ENCODE data around the gene TMEM208. TPM values are rescaled to one million over a fixed set of nuclear protein-coding genes. Genes with fewer than 3 reads are reported as not detected.
A peak's percentile ranks its signal among the peaks of the same experiment; 100 is the strongest.

Gene TMEM208
- total RNA-seq, 4 donors from 2014 or later = 28.0 to 47.6 (median 41.2) TPM

DNA sequence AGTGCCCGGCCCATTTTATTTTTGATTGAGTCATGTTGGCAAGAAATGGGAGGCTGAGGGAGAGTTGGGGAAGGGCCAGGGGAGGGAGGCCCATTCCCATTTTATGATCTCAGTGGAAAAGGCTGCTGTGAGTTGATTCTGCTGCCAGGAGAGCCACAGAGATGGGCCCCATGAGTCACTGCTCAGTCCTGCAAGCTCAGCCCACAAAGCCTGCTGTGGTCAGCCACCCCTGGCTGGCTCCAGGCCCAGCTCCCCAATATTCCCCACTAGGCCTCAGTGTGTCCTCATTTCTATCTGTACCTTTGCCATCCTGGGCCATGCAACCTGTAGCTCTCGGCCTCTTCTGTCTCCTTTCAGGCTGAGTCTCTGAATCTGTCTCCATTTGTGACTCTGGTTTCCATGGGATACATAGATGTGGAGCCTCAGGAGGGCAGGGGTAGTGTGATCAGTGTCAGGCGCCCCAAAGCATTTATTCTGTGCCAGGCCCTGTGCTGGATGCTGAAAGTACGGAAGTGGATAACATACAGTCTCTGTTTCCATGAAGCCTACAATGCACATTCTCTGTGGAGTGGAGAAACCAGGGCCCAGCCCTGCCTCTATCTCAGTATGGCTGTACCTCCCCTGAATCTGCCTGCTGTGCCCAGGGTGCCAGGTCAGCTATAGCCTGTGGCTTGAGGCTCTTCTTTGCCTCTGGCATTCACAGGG is 50.5 kb downstream of the TMEM208 start:
- H3K36me3 ChIP-seq = peaks cover 0 to 23% (median 0%) of the 10 kb centered on the region in 3 donors
- DNase-seq (ENCODE audit: low spot score in 2 of 2) = peak in 1 of 2 donors; percentile 28
- no peak overlapping the region for H3K4me3 ChIP-seq
- no peaks in the 10 kb centered on the region for H3K27me3 ChIP-seq
- WGBS, 2 donors = 64 to 74% methylated on average over 4 of the region's 4 CpGs
- TF ChIP-seq POLR2A (IDR thresholded peaks at IDR 0.05) = no peak
- no peak for TF ChIP-seq CTCF (IDR thresholded peaks at IDR 0.05)
- H3K27ac ChIP-seq = peak overlapping the region in 3 of 4 donors; percentile 78 to 93 (median 88)
- peaks cover 0 to 33% (median 20%) of the 10 kb centered on the region in 4 donors for H3K4me1 ChIP-seq
- H3K9me3 ChIP-seq = no peaks in the 10 kb centered on the region

- H3K27ac ChIP-seq = peak overlapping the region; percentile 74 to 93 (median 83)
- 34 to 42% methylated on average over 12 to 13 of the region's 13 CpGs for WGBS, 2 donors
- H3K4me3 ChIP-seq = peak overlapping the region; percentile 51 to 77 (median 66)
These were observed 51.3 kb downstream of the TMEM208 start for GRCh38 chr16:67277999-67278772.

More at GRCh38 chr16:67277999-67278772, 51.3 kb downstream of the TMEM208 start:
- peaks cover 0 to 33% (median 20%) of the 10 kb centered on the region in 4 donors for H3K4me1 ChIP-seq
- no peak for DNase-seq (ENCODE audit: low spot score in 2 of 2)
- no peaks in the 10 kb centered on the region for H3K27me3 ChIP-seq
- H3K36me3 ChIP-seq = peaks cover 0 to 26% (median 0%) of the 10 kb centered on the region in 3 donors
- no peaks in the 10 kb centered on the region for H3K9me3 ChIP-seq
- no peak for TF ChIP-seq EP300 (IDR thresholded peaks at IDR 0.05)
- TF ChIP-seq POLR2A (IDR thresholded peaks at IDR 0.05) = no peak
- TF ChIP-seq CTCF (IDR thresholded peaks at IDR 0.05) = no peak

Small RNAs within 50 kb of the gene (small RNA-seq; reads per million reads assigned to genes)
- 24.8 reads per million, percentile 93 among the genes with 10 or more reads in this experiment for gene MIR328

Other genes with a start within 250 kb of the TMEM208 start
- 10 to 100 TPM; 18.6 to 24.7 (median 21.2) TPM for gene CES4A, start 238.5 kb upstream of the TMEM208 start, total RNA-seq
- gene CBFB, start 198.0 kb upstream of the TMEM208 start, total RNA-seq = 10 to 100 TPM; 46.7 to 70.5 (median 59.9) TPM
- 10 to 100 TPM; 22.2 to 34.5 (median 28.1) TPM for gene PHAF1, start 117.2 kb upstream of the TMEM208 start, total RNA-seq
- 10 to 100 TPM in 3 of 4 donors, 1 to 10 TPM in 1; 9.3 to 23.1 (median 18.4) TPM for gene B3GNT9, start 76.1 kb upstream of the TMEM208 start, total RNA-seq
- 10 to 100 TPM; 26.0 to 46.5 (median 36.2) TPM for gene TRADD, start 67.2 kb upstream of the TMEM208 start, total RNA-seq
- 10 to 100 TPM; 17.7 to 58.5 (median 40.0) TPM for gene FBXL8, start 67.2 kb upstream of the TMEM208 start, total RNA-seq
- gene HSF4, start 62.4 kb upstream of the TMEM208 start, total RNA-seq = 100 to 1,000 TPM; 103 to 167 (median 153) TPM
- 10 to 100 TPM; 55.5 to 95.4 (median 76.6) TPM for gene NOL3, start 56.6 kb upstream of the TMEM208 start, total RNA-seq
- gene MATCAP1, start 43.2 kb upstream of the TMEM208 start, total RNA-seq = 10 to 100 TPM; 13.6 to 42.9 (median 18.9) TPM
- 1 to 10 TPM in 3 of 4 donors, under 1 TPM in 1; 0.66 to 3.9 (median 2.6) TPM for gene EXOC3L1, start 37.0 kb upstream of the TMEM208 start, total RNA-seq
- 100 to 1,000 TPM in 2 of 4 donors, 10 to 100 TPM in 2; 60.1 to 119 (median 99.8) TPM for gene E2F4, start 35.0 kb upstream of the TMEM208 start, total RNA-seq
- 10 to 100 TPM in 1 of 4 donors, 1 to 10 TPM in 3; 2.4 to 14.4 (median 4.4) TPM for gene ELMO3, start 28.0 kb upstream of the TMEM208 start, total RNA-seq
- gene FHOD1, start 20.4 kb downstream of the TMEM208 start, total RNA-seq = 10 to 100 TPM; 17.3 to 45.3 (median 25.5) TPM
- 1 to 10 TPM in 3 of 4 donors, under 1 TPM in 1; 0.59 to 2.0 (median 1.5) TPM for gene SLC9A5, start 21.8 kb downstream of the TMEM208 start, total RNA-seq
- 10 to 100 TPM; 25.6 to 42.4 (median 34.6) TPM for gene PLEKHG4, start 52.4 kb downstream of the TMEM208 start, total RNA-seq
- gene KCTD19, start 99.6 kb downstream of the TMEM208 start, total RNA-seq = 1 to 10 TPM in 1 of 4 donors, under 1 TPM in 3; under 0.01 to 2.3 (median 0.25) TPM
- 1 to 10 TPM in 2 of 4 donors, under 1 TPM in 1, not detected in 1; 0.30 to 4.6 (median 2.1) TPM for gene LRRC36, start 99.7 kb downstream of the TMEM208 start, total RNA-seq
- 10 to 100 TPM in 2 of 4 donors, 1 to 10 TPM in 2; 5.7 to 13.6 (median 9.9) TPM for gene TPPP3, start 166.4 kb downstream of the TMEM208 start, total RNA-seq
- 10 to 100 TPM; 24.3 to 46.2 (median 32.8) TPM for gene ZDHHC1, start 189.3 kb downstream of the TMEM208 start, total RNA-seq
- gene HSD11B2, start 204.0 kb downstream of the TMEM208 start, total RNA-seq = 1 to 10 TPM in 1 of 4 donors, under 1 TPM in 2, not detected in 1; 0.20 to 2.9 (median 0.60) TPM